Type B pancreatic cell (in vitro differentiated cells): Measurements from ENCODE around the gene PEX26. TPM values are rescaled to one million over a fixed set of nuclear protein-coding genes. Genes with fewer than 3 reads are reported as not detected.
"Not testable (repeated sequence)": the region's sequence is repeated elsewhere in the genome, so short reads cannot be mapped to it uniquely, and the experiment has no call there.

Experiments used
- DNase-seq: peaks from one replicate; pipeline ENCODE4 v3.0.0; 2021; ENCODE audit warnings: mixed read lengths; ENCODE audit not compliant: unreplicated experiment; ENCODE audit errors: extremely low spot score
- H3K27ac Mint-ChIP-seq: 2 replicates; pipeline ENCODE4 v1.8.0; 2021; ENCODE audit warnings: mild to moderate bottlenecking, mixed read lengths
- H3K27me3 Mint-ChIP-seq: 2 replicates; pipeline ENCODE4 v1.8.0; 2021; ENCODE audit warnings: mixed read lengths
- H3K36me3 Mint-ChIP-seq: 2 replicates; pipeline ENCODE4 v1.8.0; 2021; ENCODE audit warnings: mixed read lengths
- H3K4me1 Mint-ChIP-seq: one replicate; pipeline ENCODE4 v1.8.0; 2021; ENCODE audit warnings: mixed read lengths; ENCODE audit not compliant: unreplicated experiment
- H3K4me3 Mint-ChIP-seq: 2 replicates; pipeline ENCODE4 v1.8.0; 2021; ENCODE audit warnings: mild to moderate bottlenecking, mixed read lengths
- H3K9me3 Mint-ChIP-seq: 2 replicates; pipeline ENCODE4 v1.8.0; 2021; ENCODE audit warnings: mixed read lengths
- CTCF ChIP-seq: fragments of 200-600 bp; sonication (generic); conservative IDR thresholded peaks from 2 replicates; pipeline ENCODE4 v1.5.0; 2021; ENCODE audit warnings: antibody characterized with exemption, mild to moderate bottlenecking
- total RNA-seq: library from RNA; stranded (reverse); gene quantifications from 2 replicates; pipeline ENCODE4 v1.2.1, GENCODE V29; 2021; ENCODE audit warnings: low replicate concordance

Gene PEX26
- total RNA-seq, 1 donor from 2014 or later, result 46.3 TPM

GRCh38 chr22:18118345-18118915, 40.6 kb downstream of the PEX26 start:
- no peak overlapping the region for H3K27ac Mint-ChIP-seq
- no peak for TF ChIP-seq CTCF
- H3K9me3 Mint-ChIP-seq, result no peaks in the 10 kb centered on the region
- H3K36me3 Mint-ChIP-seq, result no peaks in the 10 kb centered on the region
- no peak overlapping the region for H3K4me3 Mint-ChIP-seq
- H3K27me3 Mint-ChIP-seq, result peaks cover 4% of the 10 kb centered on the region
- no peak for DNase-seq
- H3K4me1 Mint-ChIP-seq, result no peaks in the 10 kb centered on the region

GRCh38 chr22:18119409-18120110, 41.8 kb downstream of the PEX26 start:
- DNase-seq, result no peak
- no peaks in the 10 kb centered on the region for H3K4me1 Mint-ChIP-seq
- H3K27me3 Mint-ChIP-seq, result no peaks in the 10 kb centered on the region
- H3K36me3 Mint-ChIP-seq, result no peaks in the 10 kb centered on the region
- TF ChIP-seq CTCF, result no peak
- no peak overlapping the region for H3K27ac Mint-ChIP-seq
- H3K4me3 Mint-ChIP-seq, result no peak overlapping the region
- no peaks in the 10 kb centered on the region for H3K9me3 Mint-ChIP-seq

GRCh38 chr22:18120857-18121256, 43.1 kb downstream of the PEX26 start:
- TF ChIP-seq CTCF, result no peak
- Mint-ChIP-seq H3K27ac (no peak overlapping the region), H3K9me3 (no peaks in the 10 kb centered on the region), H3K27me3 (no peaks in the 10 kb centered on the region), H3K4me1 (no peaks in the 10 kb centered on the region), H3K36me3 (no peaks in the 10 kb centered on the region), H3K4me3 (no peak overlapping the region)
- no peak for DNase-seq

GRCh38 chr22:18121506-18121905, 43.7 kb downstream of the PEX26 start:
- TF ChIP-seq CTCF, result no peak
- no peaks in the 10 kb centered on the region for H3K4me1 Mint-ChIP-seq
- H3K4me3 Mint-ChIP-seq, result no peak overlapping the region
- H3K27ac Mint-ChIP-seq, result no peak overlapping the region
- no peaks in the 10 kb centered on the region for H3K9me3 Mint-ChIP-seq
- H3K27me3 Mint-ChIP-seq, result no peaks in the 10 kb centered on the region
- no peak for DNase-seq
- H3K36me3 Mint-ChIP-seq, result peaks cover 2% of the 10 kb centered on the region

GRCh38 chr22:18121954-18122554, 44.3 kb downstream of the PEX26 start:
- no peak for DNase-seq
- H3K4me1 Mint-ChIP-seq, result no peaks in the 10 kb centered on the region
- H3K27ac Mint-ChIP-seq, result no peak overlapping the region
- no peaks in the 10 kb centered on the region for H3K9me3 Mint-ChIP-seq
- H3K4me3 Mint-ChIP-seq, result no peak overlapping the region
- TF ChIP-seq CTCF, result no peak
- H3K36me3 Mint-ChIP-seq, result peaks cover 6% of the 10 kb centered on the region
- H3K27me3 Mint-ChIP-seq, result no peaks in the 10 kb centered on the region

- H3K27ac Mint-ChIP-seq, H3K27me3 Mint-ChIP-seq, H3K36me3 Mint-ChIP-seq, H3K9me3 Mint-ChIP-seq, DNase-seq, H3K4me1 Mint-ChIP-seq, H3K4me3 Mint-ChIP-seq: not testable (repeated sequence)
Measured at GRCh38 chr22:18123476-18124025, 45.8 kb downstream of the PEX26 start.
